Measurements from ENCODE around the gene GLO1. TPM values are rescaled to one million over a fixed set of nuclear protein-coding genes. Genes with fewer than 3 reads are reported as not detected.

GLO1 gene
- total RNA-seq, 2 donors from 2014 or later, result 121 to 138 TPM

DNA sequence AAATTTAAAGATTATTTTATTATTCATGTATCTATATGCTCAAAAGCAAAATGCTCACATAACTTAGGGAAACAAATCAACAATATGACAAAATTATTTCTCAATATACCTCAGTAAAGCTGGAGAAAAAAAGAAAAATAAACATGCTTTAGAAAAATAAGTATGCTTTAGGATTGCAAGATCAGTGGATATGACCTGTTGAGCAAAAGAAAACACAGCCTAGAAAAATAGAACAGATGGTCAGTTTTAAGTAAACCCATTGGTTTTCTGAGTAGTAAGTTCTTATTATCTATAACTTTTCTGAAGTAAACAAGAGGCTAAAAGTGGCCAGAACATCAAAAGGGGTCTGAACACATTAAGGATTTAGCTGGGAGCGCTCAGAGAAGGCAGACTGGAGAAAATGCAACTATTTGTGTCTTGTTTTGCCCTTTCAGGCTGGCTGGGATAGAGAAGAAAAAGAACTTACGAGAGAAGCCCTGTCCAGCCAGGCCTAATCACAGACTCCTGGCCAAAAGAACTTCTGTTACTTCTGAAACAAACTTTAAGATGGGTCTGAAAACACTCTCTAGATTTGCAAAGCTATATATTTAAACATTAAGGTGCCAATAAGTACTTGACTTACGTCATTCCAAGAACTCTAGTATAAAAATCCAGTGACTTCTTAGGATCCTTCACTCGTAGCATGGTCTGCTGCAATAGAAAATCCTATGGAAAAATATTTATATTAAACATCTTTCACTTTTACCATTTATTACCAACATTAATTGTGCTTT lies 16.5 kb downstream of the GLO1 start:
- DNase-seq (ENCODE audit: low spot score in 2 of 2), result no peak
- H3K9me3 Mint-ChIP-seq, result no peaks in the 10 kb centered on the region
- peaks cover 6 to 20% of the 10 kb centered on the region in 2 donors for H3K36me3 Mint-ChIP-seq
- no peak overlapping the region for H3K27ac Mint-ChIP-seq
- no peak for ATAC-seq

DNA sequence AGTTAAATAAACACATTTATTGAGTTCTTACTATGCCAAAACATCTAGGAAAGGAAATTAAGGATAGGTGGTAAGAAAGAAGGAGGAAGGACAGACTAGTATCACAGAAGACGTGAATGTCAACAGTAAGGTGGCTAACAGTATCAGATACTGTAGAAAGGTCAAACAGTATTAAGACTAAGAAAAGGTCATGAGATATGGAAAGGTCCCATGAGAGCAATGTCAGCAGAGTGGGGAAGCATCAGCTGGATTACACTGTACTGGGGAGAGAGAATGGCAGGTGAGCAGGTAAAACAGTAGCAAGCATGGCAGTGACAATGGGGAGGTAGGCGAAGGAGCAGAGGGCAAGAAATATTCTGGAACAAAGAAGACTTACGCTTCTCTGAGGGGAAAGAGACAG lies 18.0 kb downstream of the GLO1 start:
- Mint-ChIP-seq H3K27ac (peak overlapping the region in 1 of 2 donors; percentile 35), H3K36me3 (peaks cover 6 to 25% of the 10 kb centered on the region in 2 donors), H3K9me3 (no peaks in the 10 kb centered on the region)
- ATAC-seq, result no peak
- DNase-seq (ENCODE audit: low spot score in 2 of 2), result no peak

GRCh38 chr6:38684237-38684636 lies 18.7 kb downstream of the GLO1 start:
- no peak for DNase-seq (ENCODE audit: low spot score in 2 of 2)
- Mint-ChIP-seq H3K36me3 (peaks cover 6 to 25% of the 10 kb centered on the region in 2 donors), H3K9me3 (no peaks in the 10 kb centered on the region), H3K27ac (peak overlapping the region in 1 of 2 donors; percentile 46)
- ATAC-seq, result no peak

DNA sequence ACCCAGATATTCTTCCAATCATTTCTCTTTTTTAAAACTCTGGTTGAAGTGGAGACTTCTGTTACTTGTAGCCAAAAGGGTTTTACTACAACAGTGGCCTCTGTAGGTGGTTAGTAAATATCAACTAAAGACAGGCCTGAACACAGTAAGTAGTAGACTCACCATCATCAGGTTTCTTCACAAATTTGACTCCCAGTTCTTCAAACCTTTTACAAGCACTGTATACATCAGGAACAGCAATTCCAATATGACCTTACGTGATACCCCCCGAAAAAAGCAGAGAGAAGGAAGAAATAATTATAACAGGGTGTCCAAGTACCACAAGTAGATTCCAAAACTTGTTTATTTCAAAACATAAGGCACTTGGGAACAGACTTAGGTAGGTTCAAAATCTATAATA lies 21.1 kb downstream of the GLO1 start:
- DNase-seq (ENCODE audit: low spot score in 2 of 2) (no peak), ATAC-seq (no peak)
- peaks cover 12 to 36% of the 10 kb centered on the region in 2 donors for H3K36me3 Mint-ChIP-seq
- H3K9me3 Mint-ChIP-seq, result no peaks in the 10 kb centered on the region
- H3K27ac Mint-ChIP-seq, result no peak overlapping the region

GRCh38 chr6:38679668-38680067 lies 23.3 kb downstream of the GLO1 start:
- H3K9me3 Mint-ChIP-seq, result peaks cover 0 to 4% of the 10 kb centered on the region in 2 donors
- no peak for ATAC-seq
- peaks cover 34 to 57% of the 10 kb centered on the region in 2 donors for H3K36me3 Mint-ChIP-seq
- H3K27ac Mint-ChIP-seq, result peak overlapping the region in 1 of 2 donors; percentile 36
- no peak for DNase-seq (ENCODE audit: low spot score in 2 of 2)

GRCh38 chr6:38678178-38678760 lies 24.7 kb downstream of the GLO1 start:
- DNase-seq (ENCODE audit: low spot score in 2 of 2) (no peak), ATAC-seq (no peak)
- Mint-ChIP-seq H3K27ac (peak overlapping the region in 1 of 2 donors; percentile 57), H3K36me3 (peaks cover 40 to 71% of the 10 kb centered on the region in 2 donors), H3K9me3 (peaks cover 3 to 5% of the 10 kb centered on the region in 2 donors)

DNA sequence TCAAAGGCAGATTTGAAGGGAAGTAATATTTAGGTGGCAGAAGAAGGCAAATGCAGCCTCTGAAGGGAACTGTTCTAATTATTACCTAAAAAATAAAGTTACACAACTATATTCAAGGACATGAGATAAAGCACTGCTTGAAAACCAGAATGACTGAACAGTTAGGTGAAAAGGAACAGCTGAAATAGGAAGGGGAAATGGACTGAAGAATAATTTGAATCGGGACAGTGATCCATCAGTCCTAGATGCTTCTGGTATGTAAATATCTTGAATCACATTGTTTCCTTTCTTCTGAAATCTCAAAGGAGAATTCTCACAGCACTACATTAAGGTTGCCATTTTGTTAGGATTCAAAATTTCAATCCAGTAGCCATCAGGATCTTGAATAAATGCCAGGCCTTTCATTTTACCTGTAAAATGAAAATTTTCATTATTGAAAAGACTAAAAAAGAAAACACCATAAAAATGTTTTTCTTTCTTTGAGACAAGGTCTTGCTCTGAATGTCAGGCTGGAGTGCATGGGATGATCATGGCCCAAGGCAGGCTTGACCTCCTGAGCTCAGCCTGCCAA lies 25.9 kb downstream of the GLO1 start:
- no peak for DNase-seq (ENCODE audit: low spot score in 2 of 2)
- Mint-ChIP-seq H3K9me3 (peaks cover 3 to 5% of the 10 kb centered on the region in 2 donors), H3K27ac (peak overlapping the region in 1 of 2 donors; percentile 44), H3K36me3 (peaks cover 39 to 63% of the 10 kb centered on the region in 2 donors)
- no peak for ATAC-seq

DNA sequence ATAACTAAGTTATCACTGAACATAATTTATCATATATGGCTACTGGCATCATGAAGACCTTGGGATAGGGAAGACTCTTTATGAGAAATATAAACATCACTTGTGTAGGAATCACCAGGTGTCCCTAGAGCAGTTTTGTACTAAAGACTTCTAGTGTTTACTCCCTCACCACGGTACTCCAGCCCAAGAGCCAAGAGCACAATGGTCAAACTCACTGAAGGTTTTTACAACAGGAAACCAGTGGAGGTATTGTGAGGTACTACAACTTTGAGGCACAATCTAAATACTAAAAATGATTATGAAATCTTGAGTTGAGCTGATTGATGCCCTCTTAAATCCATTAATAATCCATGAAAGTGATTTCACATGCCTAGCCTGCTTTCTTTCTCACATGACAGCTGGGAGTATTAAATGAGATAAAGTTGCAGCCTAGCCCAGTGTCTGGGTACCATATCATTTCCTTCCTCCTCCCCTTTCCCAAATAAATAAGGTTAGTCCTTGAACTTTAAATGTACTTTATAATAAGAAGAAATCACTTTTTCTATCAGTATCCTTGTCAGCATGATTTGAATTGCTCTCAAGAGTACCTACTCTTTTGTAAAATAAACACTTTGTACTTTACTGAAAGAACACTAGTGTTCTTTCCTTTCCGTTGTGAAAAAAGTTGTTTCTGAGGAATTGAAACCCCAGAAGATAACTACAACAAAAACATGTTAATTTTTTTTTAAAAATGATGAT lies 26.5 kb downstream of the GLO1 start:
- H3K36me3 Mint-ChIP-seq, result peaks cover 34 to 56% of the 10 kb centered on the region in 2 donors
- DNase-seq (ENCODE audit: low spot score in 2 of 2) (no peak), ATAC-seq (no peak)
- no peak overlapping the region for H3K27ac Mint-ChIP-seq
- peaks cover 3 to 5% of the 10 kb centered on the region in 2 donors for H3K9me3 Mint-ChIP-seq

GRCh38 chr6:38673397-38674165 lies 29.4 kb downstream of the GLO1 start:
- peaks cover 31 to 46% of the 10 kb centered on the region in 2 donors for H3K36me3 Mint-ChIP-seq
- ATAC-seq (peak; percentile 34 to 69), DNase-seq (ENCODE audit: low spot score in 2 of 2) (peak; percentile 8 to 60)
- peaks cover 3 to 5% of the 10 kb centered on the region in 2 donors for H3K9me3 Mint-ChIP-seq
- peak overlapping the region in 1 of 2 donors; percentile 87 for H3K27ac Mint-ChIP-seq

GRCh38 chr6:38671885-38672467 lies 31.0 kb downstream of the GLO1 start:
- H3K9me3 Mint-ChIP-seq, result peaks cover 3 to 5% of the 10 kb centered on the region in 2 donors
- H3K36me3 Mint-ChIP-seq, result peaks cover 28 to 36% of the 10 kb centered on the region in 2 donors
- DNase-seq (ENCODE audit: low spot score in 2 of 2) (peak in 1 of 2 donors; percentile 39), ATAC-seq (peak; percentile 91 to 93)
- H3K27ac Mint-ChIP-seq, result peak overlapping the region in 1 of 2 donors; percentile 83

GRCh38 chr6:38658418-38659167 lies 44.4 kb downstream of the GLO1 start:
- DNase-seq (ENCODE audit: low spot score in 2 of 2) (no peak), ATAC-seq (no peak)
- peak overlapping the region in 1 of 2 donors; percentile 61 for H3K27ac Mint-ChIP-seq
- H3K36me3 Mint-ChIP-seq, result no peaks in the 10 kb centered on the region
- H3K9me3 Mint-ChIP-seq, result no peaks in the 10 kb centered on the region

DNA sequence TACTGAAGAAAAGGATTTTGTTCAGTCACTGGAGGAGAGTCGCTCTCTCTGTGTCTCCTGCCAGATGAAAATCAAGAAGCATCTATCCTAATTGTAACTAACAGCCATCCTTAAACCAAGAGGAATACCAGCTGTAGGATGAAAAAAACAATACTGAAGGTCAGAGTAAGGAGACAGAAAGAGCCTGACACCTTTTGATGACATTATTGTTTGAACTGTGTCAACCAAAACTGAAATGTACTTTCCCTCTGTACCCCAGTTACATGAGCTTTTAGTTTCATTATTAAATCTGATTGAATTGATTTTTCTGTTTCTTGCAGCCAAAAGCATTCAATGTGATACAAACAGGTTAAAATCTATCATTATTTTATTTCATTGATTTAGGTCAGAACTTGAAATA lies 46.0 kb downstream of the GLO1 start:
- Mint-ChIP-seq H3K9me3 (no peaks in the 10 kb centered on the region), H3K36me3 (no peaks in the 10 kb centered on the region), H3K27ac (no peak overlapping the region)
- DNase-seq (ENCODE audit: low spot score in 2 of 2) (no peak), ATAC-seq (no peak)

DNA sequence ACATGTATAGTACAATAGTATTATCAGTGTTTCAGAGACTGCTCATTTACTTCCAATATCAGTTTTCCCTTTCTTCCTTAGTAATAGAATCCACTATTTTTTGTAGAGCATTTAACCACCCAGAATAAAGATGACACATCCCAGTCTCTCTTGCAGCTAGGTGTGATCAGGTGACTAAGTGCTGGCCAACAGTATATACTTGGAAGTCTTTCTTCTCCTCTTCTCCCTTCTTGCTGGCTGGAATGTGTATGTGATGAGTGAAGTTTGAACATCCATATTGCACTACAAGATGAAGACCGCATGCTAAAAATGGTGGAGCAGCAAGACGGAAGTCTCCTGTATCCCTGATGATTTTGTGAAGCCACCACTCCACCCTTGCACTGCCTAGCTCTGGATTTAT lies 48.7 kb downstream of the GLO1 start:
- Mint-ChIP-seq H3K9me3 (peaks cover 0 to 4% of the 10 kb centered on the region in 2 donors), H3K36me3 (no peaks in the 10 kb centered on the region), H3K27ac (peak overlapping the region in 1 of 2 donors; percentile 17)
- ATAC-seq (no peak), DNase-seq (ENCODE audit: low spot score in 2 of 2) (no peak)

GRCh38 chr6:38651121-38651784 lies 51.7 kb downstream of the GLO1 start:
- ATAC-seq (no peak), DNase-seq (ENCODE audit: low spot score in 2 of 2) (no peak)
- H3K9me3 Mint-ChIP-seq, result peaks cover 0 to 4% of the 10 kb centered on the region in 2 donors
- no peak overlapping the region for H3K27ac Mint-ChIP-seq
- H3K36me3 Mint-ChIP-seq, result no peaks in the 10 kb centered on the region
